GM21786 (cell line): Measurements from ENCODE around the gene PDE4D.
A peak's percentile ranks its signal among the peaks of the same experiment; 100 is the strongest.

Experiments
- ATAC-seq: cut with Tn5 transposase; IDR thresholded peaks from one replicate; pipeline ENCODE4 v1.9.1; 2021; ENCODE audit not compliant: unreplicated experiment

PDE4D gene

GRCh38 chr5:59130431-59130830 is 763.1 kb downstream of the PDE4D start:
- ATAC-seq = no peak

GRCh38 chr5:59128646-59129290 is 764.8 kb downstream of the PDE4D start:
- ATAC-seq = no peak

DNA sequence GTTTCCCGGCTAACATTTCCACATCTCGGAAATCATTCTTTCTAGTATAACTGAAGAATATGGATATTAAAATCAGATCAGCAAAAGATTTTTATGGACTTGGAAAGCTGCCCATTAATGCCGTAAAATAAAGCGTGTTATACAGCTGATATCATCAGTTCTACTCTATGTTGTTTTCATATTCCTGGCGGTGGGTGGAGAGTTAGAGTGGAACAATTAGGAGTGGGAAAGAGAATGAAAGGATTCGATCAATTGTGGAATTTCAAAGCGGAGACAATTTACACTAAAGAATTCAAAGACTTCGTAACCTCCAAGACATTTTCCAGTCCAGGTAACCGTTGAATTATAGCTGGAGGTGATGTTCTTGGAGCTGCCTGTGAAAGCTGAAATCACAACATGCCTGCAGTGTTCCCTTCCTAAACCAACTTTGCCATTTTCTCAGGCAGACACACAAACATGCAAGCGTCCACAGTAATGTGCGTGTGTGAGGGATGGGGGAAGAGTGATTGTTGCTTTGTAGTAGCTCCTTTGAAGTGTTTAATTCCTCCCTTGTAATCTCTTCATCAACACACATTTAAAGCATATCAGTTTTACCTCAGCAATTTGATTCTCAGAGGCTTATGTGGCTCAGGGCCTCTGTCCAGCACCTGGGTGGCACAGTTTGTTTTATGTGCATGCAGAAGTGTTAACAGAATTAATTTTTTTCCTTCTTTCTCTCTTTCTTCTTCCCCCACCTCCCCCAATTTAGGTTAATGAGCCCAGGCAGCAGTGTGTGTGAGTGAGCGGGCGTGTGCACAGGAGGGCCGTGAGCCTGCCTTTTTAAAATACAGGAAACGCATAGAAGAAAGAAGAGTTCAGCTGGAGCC is 766.6 kb downstream of the PDE4D start:
- ATAC-seq = no peak

GRCh38 chr5:59126016-59126707 is 767.4 kb downstream of the PDE4D start:
- no peak for ATAC-seq

- peak; percentile 18 for ATAC-seq
These were observed 768.2 kb downstream of the PDE4D start for GRCh38 chr5:59125011-59125961.

- ATAC-seq = peak; percentile 50
These were observed 769.6 kb downstream of the PDE4D start for GRCh38 chr5:59123595-59124561.

- ATAC-seq = no peak
These were observed 774.0 kb downstream of the PDE4D start for GRCh38 chr5:59119480-59119879.

DNA sequence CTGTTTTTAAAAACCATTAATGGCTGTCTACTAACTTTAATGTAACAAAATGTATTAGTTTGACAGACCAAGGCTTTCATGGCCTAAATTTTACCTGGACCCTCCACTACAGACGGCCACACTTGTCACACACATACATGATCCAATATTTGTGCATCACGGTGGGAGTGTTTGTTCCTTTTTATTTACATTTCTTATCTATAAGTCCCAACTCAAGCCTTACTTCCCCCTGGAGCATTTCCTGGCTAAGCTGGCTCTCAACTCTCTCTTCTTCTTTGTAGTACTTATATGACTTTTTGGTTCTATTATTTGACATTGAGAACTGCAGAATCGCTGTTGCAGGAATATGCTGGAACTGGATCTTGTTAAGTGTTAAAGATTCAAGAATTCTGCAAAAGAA is 776.2 kb downstream of the PDE4D start:
- no peak for ATAC-seq

- no peak for ATAC-seq
These were observed 777.2 kb downstream of the PDE4D start for GRCh38 chr5:59116231-59116865.

GRCh38 chr5:59115345-59115744 is 778.2 kb downstream of the PDE4D start:
- no peak for ATAC-seq

- ATAC-seq = no peak
These were observed 784.1 kb downstream of the PDE4D start for GRCh38 chr5:59109383-59109782.

GRCh38 chr5:59107692-59108091 is 785.8 kb downstream of the PDE4D start:
- ATAC-seq = no peak

GRCh38 chr5:59104400-59105127 is 789.0 kb downstream of the PDE4D start:
- ATAC-seq = no peak

GRCh38 chr5:59103303-59103702 is 790.2 kb downstream of the PDE4D start:
- ATAC-seq = no peak

DNA sequence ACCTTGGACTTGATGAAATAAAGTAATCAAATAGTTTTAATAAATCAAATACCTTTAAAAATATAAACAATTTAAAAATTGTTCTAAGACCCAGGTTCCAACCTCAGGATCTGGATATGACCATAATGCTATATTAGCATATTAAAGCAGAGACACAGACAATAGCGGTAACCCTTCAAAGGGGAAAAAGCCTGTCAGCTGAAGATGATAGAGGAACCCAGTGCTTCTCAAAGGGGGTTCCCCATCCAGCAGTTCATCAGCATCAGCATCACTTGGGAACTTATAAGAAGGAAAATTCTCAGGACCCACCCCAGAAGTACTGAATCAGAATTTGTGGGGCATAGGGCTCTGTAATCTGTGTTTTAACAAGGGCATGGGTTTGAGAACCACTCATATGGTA is 791.1 kb downstream of the PDE4D start:
- ATAC-seq = no peak

GRCh38 chr5:59100875-59101274 is 792.7 kb downstream of the PDE4D start:
- no peak for ATAC-seq

- no peak for ATAC-seq
These were observed 793.6 kb downstream of the PDE4D start for GRCh38 chr5:59099995-59100345.

- ATAC-seq = peak; percentile 82
These were observed 794.1 kb downstream of the PDE4D start for GRCh38 chr5:59099270-59099994.
